BJ (cell line): ENCODE measurements around the gene SLC35A2. TPM values are rescaled to one million over a fixed set of nuclear protein-coding genes. Genes with fewer than 3 reads are reported as not detected.

Source experiments
- CTCF ChIA-PET: fragments of 350-600 bp; formaldehyde crosslinking; extraction: SDS; loops from one replicate; lab custom pipeline; 2021; ENCODE audit warnings: antibody characterized with exemption, inconsistent platforms; lab: Yijun Ruan, JAX
- POLR2A ChIA-PET: fragments of 300-600 bp; sonication (Branson Sonifier 250); formaldehyde crosslinking; extraction: SDS; loops from one replicate; lab custom pipeline; 2021; ENCODE audit warnings: antibody characterized with exemption; lab: Charles Lee
- DNase-seq: peaks from one replicate; pipeline ENCODE4 v3.0.0-alpha.2; 2011; ENCODE audit warnings: low read depth
- H3K27me3 ChIP-seq: 2 replicates; pipeline ENCODE4 v1.6.0; 2011; ENCODE audit warnings: low read length; ENCODE audit not compliant: control insufficient read depth, insufficient read depth
- H3K36me3 ChIP-seq: 2 replicates; pipeline ENCODE4 v1.5.1; 2011; ENCODE audit warnings: low read length; ENCODE audit not compliant: control insufficient read depth, insufficient read depth
- H3K4me3 ChIP-seq: 2 replicates; pipeline ENCODE4 v1.5.1; 2011; ENCODE audit warnings: low read depth, mild to moderate bottlenecking, control low read depth, low read length
- polyA plus RNA-seq: library from polyadenylated mRNA; depleted of rRNA; stranded (reverse); fragments of >200 nt; gene quantifications from 2 replicates; pipeline ENCODE4 v1.2.3, GENCODE V29; 2011
- TF ChIP-seq, protein P1 (sequence below): IDR thresholded peaks from 2 replicates; pipeline ENCODE4 v1.5.1; 2011; ENCODE audit warnings: low read depth, mild to moderate bottlenecking, control low read depth, inconsistent platforms, low read length, moderate library complexity; ENCODE audit not compliant: insufficient read depth

Gene SLC35A2
- polyA plus RNA-seq, 1 experiment: 69.3 TPM

DNA sequence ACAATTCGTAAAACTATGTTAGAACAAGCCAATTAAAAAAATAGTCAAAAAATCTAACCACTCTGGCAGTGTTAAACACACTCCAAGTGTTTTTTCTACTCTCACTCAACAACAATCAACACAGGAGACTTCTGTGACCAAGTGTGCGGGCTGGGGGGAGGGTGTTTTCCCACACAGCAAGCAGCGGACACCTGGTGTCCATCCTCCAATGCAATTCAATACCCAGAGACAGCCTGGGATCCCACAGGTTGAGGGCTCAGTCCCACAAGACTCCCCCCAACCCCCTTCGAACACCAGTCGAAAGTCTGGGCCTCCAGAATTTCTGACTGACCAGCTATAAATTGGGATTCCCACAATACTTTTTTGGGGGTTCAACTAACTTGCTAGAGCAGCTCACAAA is 15.7 kb upstream of the SLC35A2 start:
- no peak for DNase-seq
- H3K4me3 ChIP-seq: no peak overlapping the region
- H3K27me3 ChIP-seq: no peaks in the 10 kb centered on the region
- H3K36me3 ChIP-seq: peaks cover 8% of the 10 kb centered on the region
- TF ChIP-seq, protein P1, sequence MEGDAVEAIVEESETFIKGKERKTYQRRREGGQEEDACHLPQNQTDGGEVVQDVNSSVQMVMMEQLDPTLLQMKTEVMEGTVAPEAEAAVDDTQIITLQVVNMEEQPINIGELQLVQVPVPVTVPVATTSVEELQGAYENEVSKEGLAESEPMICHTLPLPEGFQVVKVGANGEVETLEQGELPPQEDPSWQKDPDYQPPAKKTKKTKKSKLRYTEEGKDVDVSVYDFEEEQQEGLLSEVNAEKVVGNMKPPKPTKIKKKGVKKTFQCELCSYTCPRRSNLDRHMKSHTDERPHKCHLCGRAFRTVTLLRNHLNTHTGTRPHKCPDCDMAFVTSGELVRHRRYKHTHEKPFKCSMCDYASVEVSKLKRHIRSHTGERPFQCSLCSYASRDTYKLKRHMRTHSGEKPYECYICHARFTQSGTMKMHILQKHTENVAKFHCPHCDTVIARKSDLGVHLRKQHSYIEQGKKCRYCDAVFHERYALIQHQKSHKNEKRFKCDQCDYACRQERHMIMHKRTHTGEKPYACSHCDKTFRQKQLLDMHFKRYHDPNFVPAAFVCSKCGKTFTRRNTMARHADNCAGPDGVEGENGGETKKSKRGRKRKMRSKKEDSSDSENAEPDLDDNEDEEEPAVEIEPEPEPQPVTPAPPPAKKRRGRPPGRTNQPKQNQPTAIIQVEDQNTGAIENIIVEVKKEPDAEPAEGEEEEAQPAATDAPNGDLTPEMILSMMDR: no peak
- ChIA-PET POLR2A (no interaction called here), CTCF (interaction anchor here (0.7 kb wide), 1 partner anchor 9 kb away, joined by 4 read pairs; no protein-coding TSS in a partner anchor)

DNA sequence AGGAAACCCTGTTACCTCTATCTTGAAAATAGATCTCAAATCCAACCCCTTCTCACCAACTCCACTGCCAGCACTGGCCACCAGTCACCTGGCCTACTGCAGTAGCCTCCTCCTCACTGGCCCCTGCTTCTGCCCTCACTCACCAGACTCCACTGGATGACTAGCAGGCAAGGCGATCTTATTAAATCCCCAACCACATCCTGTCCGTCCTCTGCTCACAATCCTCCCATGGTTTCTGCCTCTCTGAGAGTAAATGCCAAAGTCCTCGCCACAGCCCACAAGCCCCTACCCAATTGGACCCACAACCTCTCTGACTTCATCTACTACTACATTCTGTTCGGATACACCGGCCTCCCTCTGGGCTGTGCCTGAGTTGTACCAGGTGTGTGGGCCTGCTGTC is 12.8 kb upstream of the SLC35A2 start:
- DNase-seq: no peak
- H3K36me3 ChIP-seq: peaks cover 10% of the 10 kb centered on the region
- POLR2A ChIA-PET: no interaction called here
- no peak overlapping the region for H3K4me3 ChIP-seq
- no peaks in the 10 kb centered on the region for H3K27me3 ChIP-seq
- CTCF ChIA-PET: no interaction called here
- TF ChIP-seq, protein P1: no peak

DNA sequence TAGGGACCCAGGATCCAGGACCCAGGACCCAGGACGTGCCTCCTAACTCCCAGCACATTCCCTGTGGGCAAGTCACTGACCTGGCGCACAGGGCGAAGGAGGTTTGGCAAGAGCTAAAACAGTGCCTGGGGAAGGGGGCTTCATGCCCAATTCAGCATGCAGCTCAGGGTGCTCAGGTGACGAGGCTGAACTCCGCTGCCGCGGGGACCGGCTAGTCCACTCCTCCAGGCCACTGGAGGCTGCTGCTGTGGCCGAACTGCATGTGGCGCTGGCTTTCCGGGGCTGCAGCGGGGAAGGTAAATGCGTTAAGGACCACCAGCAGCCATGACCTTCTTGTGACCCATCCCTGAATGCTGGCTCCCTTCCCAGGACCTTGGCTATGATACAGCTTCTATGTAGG is 12.3 kb upstream of the SLC35A2 start:
- H3K4me3 ChIP-seq: no peak overlapping the region
- ChIA-PET POLR2A (no interaction called here), CTCF (no interaction called here)
- TF ChIP-seq, protein P1: no peak
- no peak for DNase-seq
- H3K27me3 ChIP-seq: no peaks in the 10 kb centered on the region
- peaks cover 10% of the 10 kb centered on the region for H3K36me3 ChIP-seq

DNA sequence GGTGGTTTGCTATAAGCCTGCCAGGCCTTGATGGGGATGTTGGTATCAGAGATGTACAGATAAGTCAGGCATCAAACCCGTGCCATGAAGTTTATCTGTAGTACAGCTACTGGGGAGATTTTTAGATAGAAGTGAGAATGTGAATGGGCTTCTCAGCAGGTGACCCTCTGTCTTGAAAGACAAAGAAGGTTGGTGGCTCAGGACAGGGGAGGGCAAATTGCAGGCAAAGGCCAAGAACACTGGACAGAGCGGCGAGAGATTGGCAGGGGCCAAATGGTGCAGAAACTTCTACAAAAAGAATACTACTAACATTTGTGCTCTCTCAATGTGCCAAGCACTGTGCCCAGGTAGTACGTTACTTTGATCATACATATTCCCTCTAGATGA is 9.3 kb upstream of the SLC35A2 start:
- POLR2A ChIA-PET: no interaction called here
- DNase-seq: no peak
- peaks cover 10% of the 10 kb centered on the region for H3K36me3 ChIP-seq
- no peak overlapping the region for H3K4me3 ChIP-seq
- TF ChIP-seq, protein P1: no peak
- CTCF ChIA-PET: interaction anchor here (1.1 kb wide), 1 partner anchor 123 kb away, joined by 3 read pairs; no protein-coding TSS in a partner anchor
- no peaks in the 10 kb centered on the region for H3K27me3 ChIP-seq

DNA sequence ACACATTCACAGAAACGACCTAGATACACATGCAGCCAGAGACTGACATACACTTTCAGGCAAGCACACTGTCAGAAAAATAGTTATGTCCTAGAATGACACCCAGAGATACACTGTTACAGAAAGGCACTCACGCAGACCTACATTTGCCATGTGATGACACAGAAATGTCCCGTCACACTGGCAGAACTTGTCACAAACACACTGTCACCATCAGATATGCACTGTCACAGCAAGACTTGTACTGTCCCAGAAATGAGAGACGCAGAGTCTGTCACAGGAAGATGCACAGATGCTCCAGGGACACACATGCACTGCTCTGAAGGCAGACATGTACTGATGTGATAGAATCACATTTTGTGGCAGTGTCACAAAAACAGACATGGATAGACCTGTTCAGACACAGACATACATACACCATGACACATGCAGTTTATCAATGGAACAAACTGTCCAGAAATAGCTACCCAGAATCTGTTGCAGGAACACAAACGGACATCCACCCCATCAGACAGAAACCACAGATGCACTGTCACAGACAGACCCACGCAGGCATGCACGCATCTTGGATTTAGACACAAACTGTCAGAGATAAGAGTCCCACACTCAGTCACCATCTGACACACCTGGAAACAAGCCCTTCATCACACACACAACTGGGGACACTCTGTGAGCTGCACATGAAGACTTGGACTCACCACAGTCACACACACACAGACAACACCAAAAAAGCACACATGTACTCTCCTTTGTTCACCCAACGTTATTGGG is 8.7 kb upstream of the SLC35A2 start:
- DNase-seq: no peak
- TF ChIP-seq, protein P1: no peak
- Histone ChIP-seq H3K4me3 (no peak overlapping the region), H3K27me3 (no peaks in the 10 kb centered on the region), H3K36me3 (peaks cover 10% of the 10 kb centered on the region)
- CTCF ChIA-PET: interaction anchor here (1.1 kb wide), 1 partner anchor 124 kb away, joined by 3 read pairs; no protein-coding TSS in a partner anchor
- POLR2A ChIA-PET: no interaction called here
